Measurements from ENCODE around the gene ZBTB7C.

The ZBTB7C gene

GRCh38 chr18:48197819-48198218 is 211.4 kb downstream of the ZBTB7C start:
- Mint-ChIP-seq H3K4me3 (no peak overlapping the region), H3K4me1 (ENCODE audit: low read depth) (no peaks in the 10 kb centered on the region), H3K27ac (no peak overlapping the region), H3K36me3 (no peaks in the 10 kb centered on the region), H3K27me3 (peaks cover 13% of the 10 kb centered on the region), H3K9me3 (ENCODE audit: low read depth) (no peaks in the 10 kb centered on the region)

- Mint-ChIP-seq H3K27ac (no peak overlapping the region), H3K4me3 (no peak overlapping the region), H3K4me1 (ENCODE audit: low read depth) (no peaks in the 10 kb centered on the region), H3K36me3 (no peaks in the 10 kb centered on the region), H3K9me3 (ENCODE audit: low read depth) (no peaks in the 10 kb centered on the region), H3K27me3 (peaks cover 6% of the 10 kb centered on the region)
These were observed 213.4 kb downstream of the ZBTB7C start for GRCh38 chr18:48195787-48196186.

- no peak overlapping the region for H3K4me3 Mint-ChIP-seq
- H3K9me3 Mint-ChIP-seq (ENCODE audit: low read depth) = no peaks in the 10 kb centered on the region
- H3K36me3 Mint-ChIP-seq = no peaks in the 10 kb centered on the region
- H3K4me1 Mint-ChIP-seq (ENCODE audit: low read depth) = no peaks in the 10 kb centered on the region
- no peak overlapping the region for H3K27ac Mint-ChIP-seq
- peaks cover 5% of the 10 kb centered on the region for H3K27me3 Mint-ChIP-seq
These were observed 214.5 kb downstream of the ZBTB7C start for GRCh38 chr18:48194591-48195181.

- H3K27me3 Mint-ChIP-seq = peaks cover 3% of the 10 kb centered on the region
- no peak overlapping the region for H3K27ac Mint-ChIP-seq
- H3K4me1 Mint-ChIP-seq (ENCODE audit: low read depth) = no peaks in the 10 kb centered on the region
- H3K4me3 Mint-ChIP-seq = no peak overlapping the region
- H3K9me3 Mint-ChIP-seq (ENCODE audit: low read depth) = no peaks in the 10 kb centered on the region
- H3K36me3 Mint-ChIP-seq = no peaks in the 10 kb centered on the region
These were observed 215.4 kb downstream of the ZBTB7C start for GRCh38 chr18:48193521-48194492.

- peaks cover 1% of the 10 kb centered on the region for H3K27me3 Mint-ChIP-seq
- no peaks in the 10 kb centered on the region for H3K4me1 Mint-ChIP-seq (ENCODE audit: low read depth)
- no peaks in the 10 kb centered on the region for H3K36me3 Mint-ChIP-seq
- no peak overlapping the region for H3K27ac Mint-ChIP-seq
- H3K4me3 Mint-ChIP-seq = no peak overlapping the region
- no peaks in the 10 kb centered on the region for H3K9me3 Mint-ChIP-seq (ENCODE audit: low read depth)
These were observed 216.6 kb downstream of the ZBTB7C start for GRCh38 chr18:48192542-48192941.

GRCh38 chr18:48191494-48191893 is 217.7 kb downstream of the ZBTB7C start:
- Mint-ChIP-seq H3K4me1 (ENCODE audit: low read depth) (no peaks in the 10 kb centered on the region), H3K4me3 (no peak overlapping the region), H3K9me3 (ENCODE audit: low read depth) (no peaks in the 10 kb centered on the region), H3K36me3 (no peaks in the 10 kb centered on the region), H3K27me3 (peaks cover under 1% of the 10 kb centered on the region), H3K27ac (no peak overlapping the region)

- H3K9me3 Mint-ChIP-seq (ENCODE audit: low read depth) = no peaks in the 10 kb centered on the region
- H3K27ac Mint-ChIP-seq = no peak overlapping the region
- no peak overlapping the region for H3K4me3 Mint-ChIP-seq
- H3K4me1 Mint-ChIP-seq (ENCODE audit: low read depth) = no peaks in the 10 kb centered on the region
- H3K27me3 Mint-ChIP-seq = peaks cover 3% of the 10 kb centered on the region
- H3K36me3 Mint-ChIP-seq = no peaks in the 10 kb centered on the region
These were observed 218.2 kb downstream of the ZBTB7C start for GRCh38 chr18:48190994-48191393.

GRCh38 chr18:48188609-48189008 is 220.6 kb downstream of the ZBTB7C start:
- no peaks in the 10 kb centered on the region for H3K36me3 Mint-ChIP-seq
- no peaks in the 10 kb centered on the region for H3K9me3 Mint-ChIP-seq (ENCODE audit: low read depth)
- no peaks in the 10 kb centered on the region for H3K4me1 Mint-ChIP-seq (ENCODE audit: low read depth)
- peaks cover 8% of the 10 kb centered on the region for H3K27me3 Mint-ChIP-seq
- H3K27ac Mint-ChIP-seq = no peak overlapping the region
- H3K4me3 Mint-ChIP-seq = no peak overlapping the region

- no peak overlapping the region for H3K27ac Mint-ChIP-seq
- H3K36me3 Mint-ChIP-seq = no peaks in the 10 kb centered on the region
- H3K27me3 Mint-ChIP-seq = peaks cover 11% of the 10 kb centered on the region
- no peak overlapping the region for H3K4me3 Mint-ChIP-seq
- no peaks in the 10 kb centered on the region for H3K4me1 Mint-ChIP-seq (ENCODE audit: low read depth)
- no peaks in the 10 kb centered on the region for H3K9me3 Mint-ChIP-seq (ENCODE audit: low read depth)
These were observed 222.3 kb downstream of the ZBTB7C start for GRCh38 chr18:48186861-48187260.

GRCh38 chr18:48186131-48186766 is 222.9 kb downstream of the ZBTB7C start:
- Mint-ChIP-seq H3K27ac (no peak overlapping the region), H3K4me1 (ENCODE audit: low read depth) (no peaks in the 10 kb centered on the region), H3K4me3 (no peak overlapping the region), H3K27me3 (peaks cover 11% of the 10 kb centered on the region), H3K9me3 (ENCODE audit: low read depth) (no peaks in the 10 kb centered on the region), H3K36me3 (no peaks in the 10 kb centered on the region)

- H3K36me3 Mint-ChIP-seq = no peaks in the 10 kb centered on the region
- no peaks in the 10 kb centered on the region for H3K9me3 Mint-ChIP-seq (ENCODE audit: low read depth)
- no peaks in the 10 kb centered on the region for H3K4me1 Mint-ChIP-seq (ENCODE audit: low read depth)
- no peak overlapping the region for H3K4me3 Mint-ChIP-seq
- peaks cover 11% of the 10 kb centered on the region for H3K27me3 Mint-ChIP-seq
- no peak overlapping the region for H3K27ac Mint-ChIP-seq
These were observed 225.1 kb downstream of the ZBTB7C start for GRCh38 chr18:48184118-48184517.

- Mint-ChIP-seq H3K27ac (no peak overlapping the region), H3K36me3 (no peaks in the 10 kb centered on the region), H3K27me3 (peaks cover 11% of the 10 kb centered on the region), H3K9me3 (ENCODE audit: low read depth) (no peaks in the 10 kb centered on the region), H3K4me3 (no peak overlapping the region), H3K4me1 (ENCODE audit: low read depth) (no peaks in the 10 kb centered on the region)
These were observed 225.6 kb downstream of the ZBTB7C start for GRCh38 chr18:48183613-48184012.

- Mint-ChIP-seq H3K27me3 (peaks cover 11% of the 10 kb centered on the region), H3K9me3 (ENCODE audit: low read depth) (no peaks in the 10 kb centered on the region), H3K4me1 (ENCODE audit: low read depth) (no peaks in the 10 kb centered on the region), H3K27ac (no peak overlapping the region), H3K36me3 (no peaks in the 10 kb centered on the region), H3K4me3 (no peak overlapping the region)
These were observed 226.4 kb downstream of the ZBTB7C start for GRCh38 chr18:48182779-48183178.

GRCh38 chr18:48181857-48182256 is 227.3 kb downstream of the ZBTB7C start:
- Mint-ChIP-seq H3K27ac (no peak overlapping the region), H3K27me3 (peaks cover 11% of the 10 kb centered on the region), H3K36me3 (no peaks in the 10 kb centered on the region), H3K4me1 (ENCODE audit: low read depth) (no peaks in the 10 kb centered on the region), H3K4me3 (no peak overlapping the region), H3K9me3 (ENCODE audit: low read depth) (no peaks in the 10 kb centered on the region)

GRCh38 chr18:48181087-48181823 is 227.9 kb downstream of the ZBTB7C start:
- Mint-ChIP-seq H3K4me3 (no peak overlapping the region), H3K4me1 (ENCODE audit: low read depth) (no peaks in the 10 kb centered on the region)

More at GRCh38 chr18:48181087-48181823, 227.9 kb downstream of the ZBTB7C start:
- Mint-ChIP-seq H3K27ac (no peak overlapping the region), H3K9me3 (ENCODE audit: low read depth) (no peaks in the 10 kb centered on the region), H3K27me3 (peaks cover 10% of the 10 kb centered on the region), H3K36me3 (no peaks in the 10 kb centered on the region)

All from activated naive CD8-positive, alpha-beta T cell (primary cell).